LNCAP (cell line): ENCODE measurements around the gene YJEFN3.

Experiments
- TF ChIP-seq, protein P1 (sequence below): fragments of 450-650 bp; IDR thresholded peaks from 2 replicates; pipeline ENCODE4 v1.5.1; 2017; ENCODE audit warnings: mild to moderate bottlenecking

YJEFN3 gene

GRCh38 chr19:19584356-19584755, 55.6 kb downstream of the YJEFN3 start:
- TF ChIP-seq, protein P1, sequence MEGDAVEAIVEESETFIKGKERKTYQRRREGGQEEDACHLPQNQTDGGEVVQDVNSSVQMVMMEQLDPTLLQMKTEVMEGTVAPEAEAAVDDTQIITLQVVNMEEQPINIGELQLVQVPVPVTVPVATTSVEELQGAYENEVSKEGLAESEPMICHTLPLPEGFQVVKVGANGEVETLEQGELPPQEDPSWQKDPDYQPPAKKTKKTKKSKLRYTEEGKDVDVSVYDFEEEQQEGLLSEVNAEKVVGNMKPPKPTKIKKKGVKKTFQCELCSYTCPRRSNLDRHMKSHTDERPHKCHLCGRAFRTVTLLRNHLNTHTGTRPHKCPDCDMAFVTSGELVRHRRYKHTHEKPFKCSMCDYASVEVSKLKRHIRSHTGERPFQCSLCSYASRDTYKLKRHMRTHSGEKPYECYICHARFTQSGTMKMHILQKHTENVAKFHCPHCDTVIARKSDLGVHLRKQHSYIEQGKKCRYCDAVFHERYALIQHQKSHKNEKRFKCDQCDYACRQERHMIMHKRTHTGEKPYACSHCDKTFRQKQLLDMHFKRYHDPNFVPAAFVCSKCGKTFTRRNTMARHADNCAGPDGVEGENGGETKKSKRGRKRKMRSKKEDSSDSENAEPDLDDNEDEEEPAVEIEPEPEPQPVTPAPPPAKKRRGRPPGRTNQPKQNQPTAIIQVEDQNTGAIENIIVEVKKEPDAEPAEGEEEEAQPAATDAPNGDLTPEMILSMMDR, result no peak
